Measurements from ENCODE around the gene C2orf80. TPM values are rescaled to one million over a fixed set of nuclear protein-coding genes. Genes with fewer than 3 reads are reported as not detected.
"Not testable (repeated sequence)": the region's sequence is repeated elsewhere in the genome, so short reads cannot be mapped to it uniquely, and the experiment has no call there.

Gene C2orf80
- total RNA-seq, 1 experiment from 2014 or later, result not detected

- intact Hi-C loops (cut with micrococcal nuclease; ENCODE audit: unreplicated experiment), result no loop called here
- ChIA-PET POLR2A (ENCODE audit: unreplicated experiment) (no interaction called here), CTCF (no interaction called here)
Measured at GRCh38 chr2:208142240-208142924, 47.4 kb downstream of the C2orf80 start.

GRCh38 chr2:208139447-208139846 is 50.4 kb downstream of the C2orf80 start:
- no TSS peak for BruUV-seq (replicated peaks)
- Histone ChIP-seq H3K4me2 (no peak overlapping the region), H3K9me2 (ENCODE audit: insufficient read depth) (no peaks in the 10 kb centered on the region), H4K20me1 (ENCODE audit: insufficient read depth) (no peaks in the 10 kb centered on the region), H3K9me3 (ENCODE audit: insufficient read depth, low read depth) (no peaks in the 10 kb centered on the region), H2AFZ (no peak overlapping the region), H3K79me2 (ENCODE audit: low read depth) (no peaks in the 10 kb centered on the region), H3K4me1 (replicated peaks; ENCODE audit: insufficient read depth) (no peaks in the 10 kb centered on the region), H3K27me3 (ENCODE audit: insufficient read depth, low read depth) (no peaks in the 10 kb centered on the region), H3K4me3 (no peak overlapping the region), H3K36me3 (ENCODE audit: low read depth) (no peaks in the 10 kb centered on the region), H3F3A (ENCODE audit: insufficient read depth, low read depth) (no peaks in the 10 kb centered on the region), H3K27ac (no peak overlapping the region)
- CTCF ChIA-PET, result no interaction called here
- POLR2A ChIA-PET (ENCODE audit: unreplicated experiment), result interaction anchor here (0.6 kb wide), 1 partner anchor 18 kb away, joined by 6 read pairs; no protein-coding TSS in a partner anchor
- no peak for DNase-seq
- TF ChIP-seq EZH2 (IDR thresholded peaks at IDR 0.05; ENCODE audit: low read depth), result no peak
- TF ChIP-seq, protein P1, sequence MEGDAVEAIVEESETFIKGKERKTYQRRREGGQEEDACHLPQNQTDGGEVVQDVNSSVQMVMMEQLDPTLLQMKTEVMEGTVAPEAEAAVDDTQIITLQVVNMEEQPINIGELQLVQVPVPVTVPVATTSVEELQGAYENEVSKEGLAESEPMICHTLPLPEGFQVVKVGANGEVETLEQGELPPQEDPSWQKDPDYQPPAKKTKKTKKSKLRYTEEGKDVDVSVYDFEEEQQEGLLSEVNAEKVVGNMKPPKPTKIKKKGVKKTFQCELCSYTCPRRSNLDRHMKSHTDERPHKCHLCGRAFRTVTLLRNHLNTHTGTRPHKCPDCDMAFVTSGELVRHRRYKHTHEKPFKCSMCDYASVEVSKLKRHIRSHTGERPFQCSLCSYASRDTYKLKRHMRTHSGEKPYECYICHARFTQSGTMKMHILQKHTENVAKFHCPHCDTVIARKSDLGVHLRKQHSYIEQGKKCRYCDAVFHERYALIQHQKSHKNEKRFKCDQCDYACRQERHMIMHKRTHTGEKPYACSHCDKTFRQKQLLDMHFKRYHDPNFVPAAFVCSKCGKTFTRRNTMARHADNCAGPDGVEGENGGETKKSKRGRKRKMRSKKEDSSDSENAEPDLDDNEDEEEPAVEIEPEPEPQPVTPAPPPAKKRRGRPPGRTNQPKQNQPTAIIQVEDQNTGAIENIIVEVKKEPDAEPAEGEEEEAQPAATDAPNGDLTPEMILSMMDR (conservative IDR thresholded peaks at IDR 0.05), result no peak
- intact Hi-C loops (cut with micrococcal nuclease; ENCODE audit: unreplicated experiment), result no loop called here

More at GRCh38 chr2:208142240-208142924, 47.4 kb downstream of the C2orf80 start:
- no peaks in the 10 kb centered on the region for H3K9me3 ChIP-seq (ENCODE audit: insufficient read depth, low read depth)
- H3F3A ChIP-seq (ENCODE audit: insufficient read depth, low read depth), result no peaks in the 10 kb centered on the region
- no peak overlapping the region for H3K27ac ChIP-seq
- no peaks in the 10 kb centered on the region for H3K27me3 ChIP-seq (ENCODE audit: insufficient read depth, low read depth)
- BruUV-seq (replicated peaks), result no TSS peak
- H3K36me3 ChIP-seq (ENCODE audit: low read depth), result no peaks in the 10 kb centered on the region
- no peak for DNase-seq
- no peaks in the 10 kb centered on the region for H4K20me1 ChIP-seq (ENCODE audit: insufficient read depth)
- H2AFZ ChIP-seq, result no peak overlapping the region
- H3K4me2 ChIP-seq, result no peak overlapping the region
- no peak overlapping the region for H3K4me3 ChIP-seq
- H3K79me2 ChIP-seq (ENCODE audit: low read depth), result no peaks in the 10 kb centered on the region
- H3K4me1 ChIP-seq (replicated peaks; ENCODE audit: insufficient read depth), result no peaks in the 10 kb centered on the region
- TF ChIP-seq, protein P1 (conservative IDR thresholded peaks at IDR 0.05), result no peak
- TF ChIP-seq EZH2 (IDR thresholded peaks at IDR 0.05; ENCODE audit: low read depth), result no peak
- no peaks in the 10 kb centered on the region for H3K9me2 ChIP-seq (ENCODE audit: insufficient read depth)

- H3F3A ChIP-seq (ENCODE audit: insufficient read depth, low read depth); H2AFZ ChIP-seq; BruUV-seq (replicated peaks); POLR2A ChIA-PET (ENCODE audit: unreplicated experiment); H4K20me1 ChIP-seq (ENCODE audit: insufficient read depth); H3K9me2 ChIP-seq (ENCODE audit: insufficient read depth); H3K9me3 ChIP-seq (ENCODE audit: insufficient read depth, low read depth); H3K79me2 ChIP-seq (ENCODE audit: low read depth); H3K27ac ChIP-seq; intact Hi-C loops (cut with micrococcal nuclease; ENCODE audit: unreplicated experiment); H3K27me3 ChIP-seq (ENCODE audit: insufficient read depth, low read depth); H3K4me1 ChIP-seq (replicated peaks; ENCODE audit: insufficient read depth); H3K4me2 ChIP-seq; H3K36me3 ChIP-seq (ENCODE audit: low read depth); H3K4me3 ChIP-seq; CTCF ChIA-PET: not testable (repeated sequence)
- DNase-seq, result peak in 1 of 2 experiments; percentile 37
Measured at GRCh38 chr2:208138334-208138733, 51.5 kb downstream of the C2orf80 start.

DNA sequence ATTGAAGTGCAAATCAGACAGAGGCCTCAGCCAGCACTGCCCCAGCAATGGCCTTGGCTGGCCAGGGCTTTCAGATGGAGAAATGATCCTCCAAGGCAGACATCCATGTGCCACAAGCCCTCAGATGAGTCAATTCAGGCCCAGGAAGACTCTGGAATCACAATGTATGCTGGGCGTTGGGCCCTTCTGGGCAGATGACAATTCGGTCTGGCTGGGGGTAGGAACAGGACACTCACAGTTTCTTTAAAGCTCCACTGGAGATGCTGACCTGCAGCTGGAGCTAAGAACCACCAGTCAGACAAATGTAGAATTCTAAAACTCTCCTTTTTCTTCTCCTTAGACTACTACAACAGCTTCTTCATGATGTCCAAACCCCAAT is 53.1 kb downstream of the C2orf80 start:
- Histone ChIP-seq H3K79me2 (ENCODE audit: low read depth) (no peaks in the 10 kb centered on the region), H3K27me3 (ENCODE audit: insufficient read depth, low read depth) (no peaks in the 10 kb centered on the region), H2AFZ (no peak overlapping the region), H3K36me3 (ENCODE audit: low read depth) (no peaks in the 10 kb centered on the region), H3K27ac (no peak overlapping the region), H3F3A (ENCODE audit: insufficient read depth, low read depth) (no peaks in the 10 kb centered on the region), H3K4me1 (replicated peaks; ENCODE audit: insufficient read depth) (no peaks in the 10 kb centered on the region), H3K9me3 (ENCODE audit: insufficient read depth, low read depth) (no peaks in the 10 kb centered on the region), H3K4me2 (no peak overlapping the region), H3K9me2 (ENCODE audit: insufficient read depth) (no peaks in the 10 kb centered on the region), H4K20me1 (ENCODE audit: insufficient read depth) (no peaks in the 10 kb centered on the region), H3K4me3 (no peak overlapping the region)
- no peak for DNase-seq
- no peak for TF ChIP-seq EZH2 (IDR thresholded peaks at IDR 0.05; ENCODE audit: low read depth)
- TF ChIP-seq, protein P1 (conservative IDR thresholded peaks at IDR 0.05), result no peak
- CTCF ChIA-PET, result no interaction called here
- BruUV-seq (replicated peaks), result no TSS peak
- POLR2A ChIA-PET (ENCODE audit: unreplicated experiment), result no interaction called here
- intact Hi-C loops (cut with micrococcal nuclease; ENCODE audit: unreplicated experiment), result no loop called here

Measured in PC-9 (cell line).